AG09309 (cell line): ENCODE results near the gene UFSP1.

Source experiments
- DNase-seq: peaks from one replicate; pipeline ENCODE4 v3.0.0-alpha.2; 2010; ENCODE audit warnings: low read depth
- H3K4me3 ChIP-seq: 2 replicates; pipeline ENCODE4 v1.5.1; 2011; ENCODE audit warnings: mild to moderate bottlenecking, low read depth, low read length, moderate library complexity; ENCODE audit not compliant: control insufficient read depth
- TF ChIP-seq, protein P1 (sequence below): IDR thresholded peaks from 2 replicates; pipeline ENCODE4 v1.5.1; 2011; ENCODE audit warnings: mild to moderate bottlenecking, low read depth, low read length, inconsistent platforms; ENCODE audit not compliant: insufficient read depth, control insufficient read depth; ENCODE audit errors: missing control alignments

UFSP1 gene

DNA sequence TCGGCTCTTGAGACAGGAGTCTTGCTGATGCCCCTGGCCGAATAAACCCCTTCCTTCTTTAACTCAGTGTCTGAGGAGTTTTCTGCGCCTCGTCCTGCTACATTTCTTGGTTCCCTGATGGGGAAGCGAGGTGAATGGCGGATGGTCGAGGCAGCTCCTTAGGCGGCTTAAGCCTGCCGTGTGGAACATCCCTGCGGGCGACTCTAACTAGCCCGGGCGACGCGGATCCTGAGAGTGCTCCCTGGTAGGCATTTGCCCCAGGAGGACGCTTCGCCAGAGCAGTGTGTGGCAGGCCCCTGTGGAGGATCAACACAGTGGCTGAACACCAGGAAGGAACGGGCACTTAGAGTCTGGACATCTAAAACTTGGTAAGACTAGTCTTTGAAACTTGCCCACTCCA lies 50.2 kb downstream of the UFSP1 start:
- TF ChIP-seq, protein P1, sequence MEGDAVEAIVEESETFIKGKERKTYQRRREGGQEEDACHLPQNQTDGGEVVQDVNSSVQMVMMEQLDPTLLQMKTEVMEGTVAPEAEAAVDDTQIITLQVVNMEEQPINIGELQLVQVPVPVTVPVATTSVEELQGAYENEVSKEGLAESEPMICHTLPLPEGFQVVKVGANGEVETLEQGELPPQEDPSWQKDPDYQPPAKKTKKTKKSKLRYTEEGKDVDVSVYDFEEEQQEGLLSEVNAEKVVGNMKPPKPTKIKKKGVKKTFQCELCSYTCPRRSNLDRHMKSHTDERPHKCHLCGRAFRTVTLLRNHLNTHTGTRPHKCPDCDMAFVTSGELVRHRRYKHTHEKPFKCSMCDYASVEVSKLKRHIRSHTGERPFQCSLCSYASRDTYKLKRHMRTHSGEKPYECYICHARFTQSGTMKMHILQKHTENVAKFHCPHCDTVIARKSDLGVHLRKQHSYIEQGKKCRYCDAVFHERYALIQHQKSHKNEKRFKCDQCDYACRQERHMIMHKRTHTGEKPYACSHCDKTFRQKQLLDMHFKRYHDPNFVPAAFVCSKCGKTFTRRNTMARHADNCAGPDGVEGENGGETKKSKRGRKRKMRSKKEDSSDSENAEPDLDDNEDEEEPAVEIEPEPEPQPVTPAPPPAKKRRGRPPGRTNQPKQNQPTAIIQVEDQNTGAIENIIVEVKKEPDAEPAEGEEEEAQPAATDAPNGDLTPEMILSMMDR, result no peak
- DNase-seq, result no peak
- no peak overlapping the region for H3K4me3 ChIP-seq
